Stimulated activated CD8-positive, alpha-beta memory T cell treated with anti-CD3 and anti-CD28 coated beads, Interleukin-12 subunit alpha, Interleukin-12 subunit beta, amount 100 ng/mL, for 24 hours (primary cell): ENCODE measurements around the gene EMILIN3.

Experiments used
- DNase-seq: peaks from one replicate; pipeline ENCODE4 v3.0.0-alpha.2; 2020; ENCODE audit errors: extremely low read depth

Gene EMILIN3

DNA sequence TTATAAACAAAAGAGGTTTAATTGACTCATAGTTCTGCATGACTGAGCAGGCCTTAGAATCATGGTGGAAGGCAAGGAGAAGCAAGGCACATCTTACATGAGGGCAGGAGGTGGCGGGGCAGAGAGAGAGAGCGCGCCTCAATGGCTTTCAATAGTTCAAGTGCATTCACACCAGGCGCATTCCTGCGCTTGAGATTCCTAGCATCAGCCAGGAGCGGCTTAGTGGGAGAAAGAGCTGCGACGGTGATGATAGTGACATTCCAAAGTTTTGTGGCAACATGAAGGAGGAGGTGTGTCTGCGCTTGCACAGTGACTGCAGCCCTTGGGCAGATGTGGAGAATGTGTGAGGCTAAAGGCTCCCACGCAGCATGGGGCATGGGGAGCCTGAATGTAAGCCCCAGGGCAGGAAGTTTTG is 25.0 kb upstream of the EMILIN3 start:
- DNase-seq = no peak

- DNase-seq = no peak
Observed at GRCh38 chr20:41390889-41391288, 24.3 kb upstream of the EMILIN3 start.

DNA sequence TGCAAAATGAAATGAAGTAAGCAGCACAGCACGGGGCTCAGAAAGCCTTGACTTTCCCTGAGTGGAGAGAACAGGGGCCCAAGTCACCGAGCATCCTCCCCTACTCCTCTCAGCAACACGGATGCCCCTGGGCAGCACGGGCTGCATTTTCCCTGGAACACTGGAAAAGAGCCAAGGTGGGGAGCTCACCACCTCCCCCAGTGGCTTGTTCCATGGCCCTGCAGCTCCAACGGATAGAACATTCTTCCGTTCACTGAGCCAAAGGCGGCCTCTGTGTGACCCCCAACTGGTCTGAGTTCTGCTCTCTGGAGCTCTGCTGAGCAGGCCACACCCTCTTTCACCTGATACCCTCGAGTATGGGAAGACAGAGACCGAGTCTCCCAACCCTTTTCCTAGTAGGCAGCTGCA is 20.8 kb upstream of the EMILIN3 start:
- no peak for DNase-seq

DNA sequence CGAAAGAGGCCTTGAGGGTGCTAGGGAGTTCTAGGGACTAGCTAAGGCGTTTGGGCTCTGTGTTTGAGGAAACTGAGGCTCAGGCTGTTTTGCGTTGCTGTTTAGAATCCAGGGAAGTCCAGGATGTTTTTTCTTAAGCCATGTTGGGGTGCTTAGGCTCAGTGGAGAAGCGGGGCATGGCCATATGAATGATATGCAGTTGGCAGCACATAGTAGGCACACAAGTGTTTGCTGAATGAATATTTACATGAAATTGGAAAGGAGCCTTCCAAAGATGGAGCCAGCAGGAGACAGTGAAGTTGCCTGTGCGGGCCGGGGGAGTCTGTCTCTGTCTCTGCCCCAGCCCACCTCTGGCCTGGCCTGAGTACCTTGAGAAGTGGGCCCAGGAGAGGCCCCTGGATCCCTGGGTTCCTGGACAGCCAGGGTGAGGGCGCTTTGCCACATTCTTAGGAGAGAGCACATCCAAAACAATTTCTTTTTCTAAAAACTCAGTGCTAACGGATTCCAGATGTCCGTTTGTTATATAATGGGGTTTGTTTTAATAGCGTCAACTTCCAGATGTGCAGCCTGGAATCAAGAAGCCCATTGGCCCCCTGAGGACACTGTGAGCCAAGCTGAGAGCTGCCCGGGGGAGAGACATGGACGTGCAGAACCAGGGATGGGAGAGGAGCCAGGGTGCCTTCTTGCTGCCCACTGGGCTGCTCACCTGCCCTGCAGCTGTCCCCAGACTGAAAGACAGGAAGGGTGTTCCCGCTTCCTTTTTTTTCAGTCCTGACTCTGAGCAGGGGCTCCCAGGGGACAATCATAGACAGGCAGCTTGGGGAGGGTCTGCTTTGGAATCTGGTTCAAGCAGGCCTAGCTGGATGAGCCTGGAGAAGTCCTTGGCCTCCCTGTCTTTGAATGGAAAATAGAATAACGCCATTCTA is 20.1 kb upstream of the EMILIN3 start:
- no peak for DNase-seq

GRCh38 chr20:41382791-41383305 is 16.2 kb upstream of the EMILIN3 start:
- DNase-seq = no peak

GRCh38 chr20:41380551-41381193 is 14.1 kb upstream of the EMILIN3 start:
- DNase-seq = no peak

DNA sequence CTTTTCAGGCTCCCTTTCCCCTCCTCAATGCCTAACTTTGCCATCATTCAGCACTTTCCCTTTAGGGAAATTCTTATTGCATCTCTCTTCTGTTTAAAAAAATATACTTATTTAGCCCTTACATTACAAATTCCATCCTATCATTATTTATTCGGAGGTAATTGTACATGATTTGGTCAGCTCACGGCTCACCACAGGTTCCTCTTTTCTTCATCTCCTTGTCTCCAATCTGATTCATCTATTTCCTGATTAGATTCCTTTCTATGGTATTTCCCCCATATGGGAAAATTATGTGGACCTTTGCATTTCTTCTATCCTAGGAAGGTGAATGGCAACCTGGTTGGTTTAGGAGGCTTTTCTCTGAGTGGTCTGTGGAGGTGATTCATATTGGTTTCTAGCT is 12.9 kb upstream of the EMILIN3 start:
- DNase-seq = no peak

DNA sequence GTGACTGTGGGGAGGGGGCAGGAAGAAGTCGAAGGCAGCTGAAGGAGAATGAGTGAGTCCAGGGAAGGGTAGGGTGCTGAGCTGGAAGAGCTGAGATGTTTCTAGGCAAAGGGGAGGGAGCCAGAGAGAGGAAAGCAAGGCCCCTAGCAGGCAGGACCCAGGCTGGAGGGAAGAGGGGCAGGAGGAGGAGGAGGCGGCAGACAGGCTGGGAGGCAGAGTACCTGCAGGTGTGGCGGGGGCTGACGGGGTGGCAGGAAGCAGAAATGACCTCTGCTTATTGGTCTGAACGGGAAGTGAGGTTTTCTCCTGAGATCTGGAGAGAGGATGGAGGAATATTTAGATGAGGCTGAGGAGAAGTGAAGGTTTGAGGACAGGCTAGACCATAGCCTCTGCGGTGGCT is 10.7 kb upstream of the EMILIN3 start:
- no peak for DNase-seq

DNA sequence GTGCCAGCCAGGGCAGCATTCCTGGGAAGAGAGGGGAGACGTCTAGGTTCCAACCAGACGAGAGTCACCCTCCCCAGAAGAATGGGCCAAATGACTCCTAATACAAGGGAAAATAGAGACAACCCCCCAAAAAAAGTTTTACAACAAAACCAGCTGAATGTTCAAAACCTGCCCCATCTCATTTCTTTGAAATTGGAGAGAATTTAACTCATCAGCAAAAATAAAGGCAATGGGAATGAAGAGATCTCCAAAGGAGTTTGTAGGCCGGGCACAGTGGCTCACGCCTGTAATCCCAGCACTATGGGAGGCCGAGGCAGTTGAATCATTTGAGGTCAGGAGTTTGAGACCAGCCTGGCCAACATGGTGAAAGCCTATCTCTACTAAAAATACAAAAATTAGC is 9.7 kb upstream of the EMILIN3 start:
- DNase-seq = no peak

DNA sequence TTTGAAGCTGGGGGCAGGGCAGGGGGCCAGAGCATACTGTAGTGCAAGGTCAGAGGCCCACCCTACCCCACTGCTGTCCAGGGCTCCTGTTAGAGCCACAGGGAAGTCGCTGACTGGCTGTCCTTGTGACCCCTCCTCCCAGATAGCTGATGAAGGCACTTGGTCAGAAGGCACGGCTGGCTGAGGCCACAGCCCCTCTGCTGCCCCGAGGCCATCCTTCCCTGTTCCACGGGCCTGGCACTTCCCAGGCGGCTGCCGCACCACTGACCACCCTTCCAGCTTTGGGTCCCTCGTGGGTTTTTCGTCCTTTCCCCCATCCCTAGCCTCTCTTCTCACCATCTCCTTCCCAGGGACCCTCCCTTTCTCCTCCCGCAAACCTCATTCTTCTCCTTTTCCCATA is 9.2 kb upstream of the EMILIN3 start:
- no peak for DNase-seq

DNA sequence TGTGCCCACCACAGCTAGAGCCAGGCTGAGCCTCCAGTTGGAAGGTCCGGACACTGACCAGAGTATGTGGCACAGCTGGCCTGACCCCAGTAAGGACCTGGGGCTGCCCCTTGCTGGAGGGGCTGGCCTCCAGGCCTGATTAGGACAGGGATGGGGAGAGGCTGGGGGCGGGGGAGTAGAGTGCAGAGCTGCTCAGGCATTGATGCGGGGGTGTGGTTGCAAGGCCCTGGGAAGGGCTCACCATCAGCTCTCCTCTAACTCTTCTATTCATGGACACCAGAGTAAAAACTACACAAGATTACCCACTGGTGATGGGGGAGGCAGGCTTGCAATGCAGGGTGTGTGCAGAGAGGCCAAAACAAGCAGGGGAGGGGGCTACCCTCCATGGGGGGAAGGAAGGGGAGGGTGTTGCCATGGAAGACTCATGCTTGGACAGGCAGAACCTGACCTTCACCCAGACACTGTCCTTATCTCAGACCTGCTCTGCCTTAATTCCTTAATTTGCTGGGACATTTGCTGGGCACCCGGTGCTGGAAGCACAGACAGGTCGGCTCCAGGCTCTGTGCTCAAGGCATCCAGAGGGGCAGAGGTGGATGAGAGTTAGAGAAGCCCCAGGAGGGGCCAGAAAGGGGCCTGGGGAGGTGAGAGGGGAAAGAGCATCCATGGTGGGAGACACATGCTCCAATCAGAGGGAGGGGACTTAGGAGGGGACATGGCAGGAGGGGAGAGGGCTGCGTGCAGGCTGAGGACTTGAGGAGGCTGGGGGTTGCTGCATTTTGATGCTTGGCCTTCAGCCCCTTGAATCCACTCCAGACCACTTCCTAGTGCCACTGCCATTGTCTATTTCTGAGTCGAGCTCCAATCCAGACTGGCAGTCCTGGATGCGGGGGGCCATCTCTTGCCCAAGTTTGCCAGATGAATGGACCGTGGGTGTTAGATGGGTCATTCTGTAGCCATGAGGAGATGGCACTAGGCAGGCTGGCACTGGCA is 7.6 kb upstream of the EMILIN3 start:
- no peak for DNase-seq

GRCh38 chr20:41373251-41373783 is 6.7 kb upstream of the EMILIN3 start:
- no peak for DNase-seq

DNA sequence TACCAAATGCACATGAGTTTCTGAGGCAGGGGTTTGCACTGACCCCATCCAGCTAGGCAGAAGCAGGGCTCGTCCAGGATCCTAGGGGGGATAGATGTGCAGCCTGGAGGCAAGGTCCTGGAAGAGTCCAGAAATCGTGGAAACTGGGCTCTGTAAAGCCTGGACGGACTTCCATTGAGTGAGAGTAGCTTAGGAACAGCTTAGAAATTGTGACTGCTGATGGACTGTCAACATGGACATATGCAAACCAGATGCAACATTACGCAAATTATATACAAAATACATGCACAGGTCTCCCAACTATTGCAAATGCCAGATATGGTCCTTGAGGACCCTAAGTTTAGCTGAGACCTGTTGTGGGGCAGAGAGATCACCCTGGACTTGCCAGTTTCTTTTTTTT is 4.8 kb upstream of the EMILIN3 start:
- DNase-seq = no peak

DNA sequence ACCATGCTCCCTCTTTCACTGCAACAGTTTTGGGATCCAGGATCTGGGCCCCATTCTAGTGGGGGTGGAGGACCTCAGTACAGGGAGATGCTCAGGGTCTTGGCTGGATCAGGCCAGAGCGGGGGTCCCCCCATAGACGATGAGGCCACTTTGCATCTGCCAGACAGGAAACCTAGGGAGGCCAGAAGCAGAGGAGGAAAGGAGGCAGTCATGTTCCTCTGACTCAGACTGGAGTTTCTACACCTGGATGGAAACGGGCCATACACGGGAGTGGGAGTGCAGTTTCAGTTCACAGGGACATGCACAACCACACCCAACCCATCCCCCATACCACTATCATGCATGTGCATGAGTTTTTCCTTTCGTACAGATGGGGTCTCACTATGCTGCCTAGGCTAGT is 3.6 kb upstream of the EMILIN3 start:
- no peak for DNase-seq

- DNase-seq = no peak
Observed at GRCh38 chr20:41369673-41370072, 3.1 kb upstream of the EMILIN3 start.

- no peak for DNase-seq
Observed at GRCh38 chr20:41367956-41368355, 1.3 kb upstream of the EMILIN3 start.

GRCh38 chr20:41367393-41367695 is 726 bp upstream of the EMILIN3 start:
- DNase-seq = no peak

- DNase-seq = no peak
Observed at GRCh38 chr20:41365777-41366545, 657 bp downstream of the EMILIN3 start.

- no peak for DNase-seq
Observed at GRCh38 chr20:41364967-41365765, 1.5 kb downstream of the EMILIN3 start.

- DNase-seq = no peak
Observed at GRCh38 chr20:41364236-41364855, 2.3 kb downstream of the EMILIN3 start.
